ENCODE measurements around the gene SHROOM3. TPM values are rescaled to one million over a fixed set of nuclear protein-coding genes. Genes with fewer than 3 reads are reported as not detected.

The SHROOM3 gene
- total RNA-seq, 2 donors from 2014 or later, result 56.7 to 96.0 TPM

DNA sequence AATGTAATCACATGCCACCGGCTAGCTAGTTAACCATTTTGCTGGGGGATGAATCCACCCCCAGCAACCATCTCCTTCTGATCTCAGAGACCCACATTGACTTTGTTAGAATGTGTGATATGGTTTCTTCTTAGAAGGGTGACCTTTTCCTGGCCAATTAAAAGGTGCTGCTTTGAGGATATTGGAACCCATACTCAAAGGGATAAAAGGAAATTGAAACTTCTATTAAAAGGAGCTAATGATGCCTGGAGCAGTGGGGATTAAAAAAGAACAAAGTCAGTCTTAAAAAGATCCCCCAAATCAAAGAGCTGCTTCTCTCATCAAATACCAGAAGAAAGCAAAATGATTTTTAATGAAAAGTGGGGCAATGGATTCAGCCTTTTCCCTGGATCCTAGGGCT is 214.1 kb downstream of the SHROOM3 start:
- H3K4me1 ChIP-seq, result no peaks in the 10 kb centered on the region
- H3K36me3 ChIP-seq (replicated peaks in 1 of 2; ENCODE audit: insufficient read depth in 1 of 2, low read depth in 2 of 2), result no peaks in the 10 kb centered on the region
- TF ChIP-seq POLR2A (IDR thresholded peaks at IDR 0.05), result no peak
- TF ChIP-seq, protein P1, sequence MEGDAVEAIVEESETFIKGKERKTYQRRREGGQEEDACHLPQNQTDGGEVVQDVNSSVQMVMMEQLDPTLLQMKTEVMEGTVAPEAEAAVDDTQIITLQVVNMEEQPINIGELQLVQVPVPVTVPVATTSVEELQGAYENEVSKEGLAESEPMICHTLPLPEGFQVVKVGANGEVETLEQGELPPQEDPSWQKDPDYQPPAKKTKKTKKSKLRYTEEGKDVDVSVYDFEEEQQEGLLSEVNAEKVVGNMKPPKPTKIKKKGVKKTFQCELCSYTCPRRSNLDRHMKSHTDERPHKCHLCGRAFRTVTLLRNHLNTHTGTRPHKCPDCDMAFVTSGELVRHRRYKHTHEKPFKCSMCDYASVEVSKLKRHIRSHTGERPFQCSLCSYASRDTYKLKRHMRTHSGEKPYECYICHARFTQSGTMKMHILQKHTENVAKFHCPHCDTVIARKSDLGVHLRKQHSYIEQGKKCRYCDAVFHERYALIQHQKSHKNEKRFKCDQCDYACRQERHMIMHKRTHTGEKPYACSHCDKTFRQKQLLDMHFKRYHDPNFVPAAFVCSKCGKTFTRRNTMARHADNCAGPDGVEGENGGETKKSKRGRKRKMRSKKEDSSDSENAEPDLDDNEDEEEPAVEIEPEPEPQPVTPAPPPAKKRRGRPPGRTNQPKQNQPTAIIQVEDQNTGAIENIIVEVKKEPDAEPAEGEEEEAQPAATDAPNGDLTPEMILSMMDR (IDR thresholded peaks at IDR 0.05), result no peak
- no peaks in the 10 kb centered on the region for H3K27me3 ChIP-seq
- H3K9me3 ChIP-seq, result no peaks in the 10 kb centered on the region
- H3K4me3 ChIP-seq, result no peak overlapping the region
- intact Hi-C loops (cut with DNase I), result no loop called here
- ATAC-seq (no peak), DNase-seq (no peak)
- 96 to 100% methylated on average over 1 of the region's 1 CpG for WGBS, 2 donors
- no peak overlapping the region for H3K27ac ChIP-seq

DNA sequence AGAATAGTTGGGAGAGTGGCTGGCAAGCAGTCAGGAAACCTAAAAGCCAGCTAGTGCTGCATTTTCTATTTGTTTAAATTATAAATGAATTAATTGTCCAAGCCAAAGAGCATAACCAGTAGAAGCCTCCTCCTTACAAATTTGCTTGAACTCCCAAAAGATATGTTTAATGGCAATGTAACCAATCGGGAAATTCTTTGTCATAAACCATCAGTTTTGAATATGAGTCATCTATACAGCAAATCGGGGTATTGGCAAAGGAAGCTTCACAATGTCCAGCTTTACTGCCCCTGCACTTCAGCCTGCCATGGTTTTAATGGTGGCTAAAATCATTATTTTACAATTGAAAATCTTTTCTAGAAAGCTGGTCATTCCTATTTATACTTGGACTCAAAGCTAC is 216.6 kb downstream of the SHROOM3 start:
- intact Hi-C loops (cut with DNase I), result no loop called here

DNA sequence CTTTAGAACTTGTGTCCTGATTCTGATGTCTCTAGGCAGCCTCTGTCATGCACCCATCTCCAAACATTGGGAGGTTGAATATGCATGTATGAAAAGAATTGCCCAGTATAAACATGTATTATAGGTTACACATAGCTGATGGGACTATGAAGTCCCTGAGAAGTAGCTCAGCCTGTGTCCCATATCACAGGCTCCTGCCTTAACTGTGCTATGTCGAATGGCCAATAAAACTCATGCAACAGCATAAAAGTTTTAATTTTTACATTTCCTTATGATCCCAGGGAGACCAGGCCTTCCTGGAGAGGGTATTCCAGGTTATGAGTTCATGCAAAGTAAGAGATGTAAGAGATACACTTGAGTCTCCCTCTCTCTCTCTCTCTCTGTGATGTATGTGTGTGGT is 217.4 kb downstream of the SHROOM3 start:
- no peak for TF ChIP-seq POLR2A (IDR thresholded peaks at IDR 0.05)
- TF ChIP-seq, protein P1 (IDR thresholded peaks at IDR 0.05), result no peak

More for the DNA sequence above, 216.6 kb downstream of the SHROOM3 start:
- Histone ChIP-seq H3K9me3 (no peaks in the 10 kb centered on the region), H3K27ac (no peak overlapping the region), H3K4me3 (no peak overlapping the region), H3K4me1 (no peaks in the 10 kb centered on the region), H3K27me3 (no peaks in the 10 kb centered on the region), H3K36me3 (replicated peaks in 1 of 2; ENCODE audit: insufficient read depth in 1 of 2, low read depth in 2 of 2) (no peaks in the 10 kb centered on the region)
- 85 to 96% methylated on average over 2 of the region's 2 CpGs for WGBS, 2 donors
- DNase-seq, result no peak
- no peak for TF ChIP-seq POLR2A (IDR thresholded peaks at IDR 0.05)
- TF ChIP-seq, protein P1 (IDR thresholded peaks at IDR 0.05), result no peak
- no peak for ATAC-seq

DNA sequence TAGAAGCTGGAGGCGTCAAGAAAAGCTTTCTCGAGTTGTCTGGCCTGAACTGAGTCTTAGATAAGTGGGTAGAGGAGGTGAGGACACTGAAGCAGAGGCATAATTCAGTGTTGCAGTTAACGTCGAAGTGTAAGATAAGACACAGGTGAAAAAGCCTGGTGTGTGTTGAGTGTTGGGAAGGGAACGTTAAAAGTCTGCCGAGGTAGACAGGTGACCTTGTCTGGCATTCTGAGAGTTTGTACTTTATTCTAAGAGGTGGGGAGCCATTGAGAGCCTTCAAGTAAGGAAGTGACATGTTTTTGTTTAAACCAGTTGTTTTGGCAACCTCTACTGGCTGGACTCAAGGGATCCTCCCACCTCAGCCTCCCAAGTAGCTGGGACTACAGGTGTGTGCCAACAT is 219.1 kb downstream of the SHROOM3 start:
- intact Hi-C loops (cut with DNase I), result no loop called here

More for the DNA sequence above, 217.4 kb downstream of the SHROOM3 start:
- no peaks in the 10 kb centered on the region for H3K9me3 ChIP-seq
- WGBS, 2 donors, result 75 to 88% methylated on average over 1 of the region's 1 CpG
- DNase-seq (no peak), ATAC-seq (no peak)
- no peak overlapping the region for H3K4me3 ChIP-seq
- H3K36me3 ChIP-seq (replicated peaks in 1 of 2; ENCODE audit: insufficient read depth in 1 of 2, low read depth in 2 of 2), result no peaks in the 10 kb centered on the region
- intact Hi-C loops (cut with DNase I), result no loop called here
- no peaks in the 10 kb centered on the region for H3K4me1 ChIP-seq
- H3K27ac ChIP-seq, result no peak overlapping the region
- H3K27me3 ChIP-seq, result no peaks in the 10 kb centered on the region

DNA sequence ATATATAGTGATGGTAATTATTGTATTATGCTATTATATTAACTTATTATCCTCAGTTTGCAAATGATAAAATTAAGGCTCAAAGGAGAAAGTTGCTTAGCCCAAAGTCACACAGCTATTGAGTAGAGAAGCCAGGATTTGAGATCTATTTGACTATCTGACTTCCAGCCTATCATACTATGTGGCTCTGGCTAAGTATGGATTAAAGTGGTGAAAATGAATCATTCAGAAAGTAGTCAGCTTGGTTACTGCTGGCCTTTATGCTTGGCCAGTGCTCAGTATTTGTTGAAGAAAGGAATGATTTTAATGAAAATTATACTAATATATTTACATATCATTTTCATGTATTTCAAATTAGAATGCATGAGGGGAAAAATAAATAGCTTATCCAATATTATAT is 219.8 kb downstream of the SHROOM3 start:
- Histone ChIP-seq H3K36me3 (replicated peaks in 1 of 2; ENCODE audit: insufficient read depth in 1 of 2, low read depth in 2 of 2) (no peaks in the 10 kb centered on the region), H3K4me3 (no peak overlapping the region), H3K27ac (no peak overlapping the region), H3K27me3 (no peaks in the 10 kb centered on the region), H3K4me1 (no peaks in the 10 kb centered on the region), H3K9me3 (no peaks in the 10 kb centered on the region)
- no peak for TF ChIP-seq POLR2A (IDR thresholded peaks at IDR 0.05)
- TF ChIP-seq, protein P1 (IDR thresholded peaks at IDR 0.05), result no peak
- DNase-seq (no peak), ATAC-seq (no peak)
- intact Hi-C loops (cut with DNase I), result no loop called here

More for the DNA sequence above, 219.1 kb downstream of the SHROOM3 start:
- Histone ChIP-seq H3K4me1 (no peaks in the 10 kb centered on the region), H3K36me3 (replicated peaks in 1 of 2; ENCODE audit: insufficient read depth in 1 of 2, low read depth in 2 of 2) (no peaks in the 10 kb centered on the region), H3K27me3 (no peaks in the 10 kb centered on the region), H3K9me3 (no peaks in the 10 kb centered on the region), H3K4me3 (no peak overlapping the region), H3K27ac (no peak overlapping the region)
- WGBS, 2 donors, result 61 to 65% methylated on average over 6 of the region's 6 CpGs
- TF ChIP-seq POLR2A (IDR thresholded peaks at IDR 0.05), result no peak
- TF ChIP-seq, protein P1 (IDR thresholded peaks at IDR 0.05), result no peak
- DNase-seq (no peak), ATAC-seq (no peak)

All from body of pancreas (tissue), 4 donors.